B cell (primary cell): ENCODE data around the gene ZNF75A. TPM values are rescaled to one million over a fixed set of nuclear protein-coding genes. Genes with fewer than 3 reads are reported as not detected.

ENCODE experiments used
- ATAC-seq: fragments of 200-7000 bp; cut with Tn5 transposase; one replicate; pipeline ENCODE4 v1.10.0; 2021; ENCODE audit warnings: low read depth, mild to moderate bottlenecking, moderate number of reproducible peaks, moderate library complexity
- CTCF ChIA-PET: fragments of 350-600 bp; sonication (Branson Sonifier 250); formaldehyde crosslinking; loops from one replicate; lab custom pipeline; 2021; ENCODE audit warnings: antibody characterized with exemption, inconsistent platforms; lab: Charles Lee
- POLR2A ChIA-PET: fragments of 350-600 bp; sonication (Branson Sonifier 250); formaldehyde crosslinking; loops from one replicate; lab custom pipeline; 2021; ENCODE audit warnings: antibody characterized with exemption; lab: Charles Lee
- DNase-seq: peaks from one replicate; pipeline ENCODE4 v3.0.0; 2013
- H2AFZ ChIP-seq: 2 replicates; pipeline ENCODE4 v1.6.1; 2012; ENCODE audit warnings: mild to moderate bottlenecking, low read depth, low read length; ENCODE audit not compliant: insufficient read depth, poor library complexity, severe bottlenecking
- H3K27ac ChIP-seq, 2 donors: 1 replicate in 1 of 2; 2 replicates in 1 of 2; pipeline ENCODE4 v1.5.1; 2012 to 2013; ENCODE audit warnings: low read length in 2 of 2, mild to moderate bottlenecking in 2 of 2, moderate library complexity in 1 of 2
- H3K27me3 ChIP-seq, 4 experiments: fragments of 200-600 bp in 1 of 4; sonication (generic) in 1 of 4; replicated peaks in 1 of 4; 1 replicate in 2 of 4; 2 replicates in 2 of 4; pipeline versions ENCODE4 v1.6.1 to v1.7.0; 2013 to 2016; ENCODE audit warnings: low read length in 3 of 4, mild to moderate bottlenecking in 2 of 4, mixed read lengths in 1 of 4, moderate library complexity in 1 of 4; ENCODE audit not compliant: insufficient read depth in 4 of 4, control insufficient read depth in 3 of 4; ENCODE audit errors: control extremely low read depth in 1 of 4
- H3K36me3 ChIP-seq, 2 experiments: replicated peaks in 1 of 2; 1 replicate in 1 of 2; 2 replicates in 1 of 2; pipeline versions ENCODE4 v1.6.1 to v1.7.1; 2013; ENCODE audit warnings: low read length in 1 of 2; ENCODE audit not compliant: insufficient read depth in 2 of 2, control insufficient read depth in 1 of 2; ENCODE audit errors: control extremely low read depth in 1 of 2, extremely low read depth in 1 of 2
- H3K4me1 ChIP-seq, 2 donors: fragments of 200-600 bp in 1 of 2; sonication (generic) in 1 of 2; 1 replicate in 1 of 2; 2 replicates in 1 of 2; pipeline versions ENCODE4 v1.5.1 to v1.6.1; 2013 to 2017; ENCODE audit warnings: low read length in 2 of 2; ENCODE audit not compliant: control insufficient read depth in 2 of 2, insufficient read depth in 2 of 2
- H3K4me2 ChIP-seq: replicated peaks from 2 replicates; pipeline ENCODE3; 2012; ENCODE audit warnings: mild to moderate bottlenecking, low read depth, low read length; ENCODE audit not compliant: poor library complexity, severe bottlenecking
- H3K4me3 ChIP-seq, 5 experiments: fragments of 200-600 bp in 1 of 5; sonication (generic) in 1 of 5; 1 replicate in 3 of 5; 2 replicates in 2 of 5; pipeline versions ENCODE4 v1.5.1 to v1.7.0; 2011 to 2016; ENCODE audit warnings: low read length in 4 of 5, mild to moderate bottlenecking in 4 of 5, low read depth in 2 of 5, control low read depth in 1 of 5, moderate library complexity in 1 of 5; ENCODE audit not compliant: insufficient read depth in 1 of 5; ENCODE audit errors: control extremely low read depth in 1 of 5, extremely low read depth in 1 of 5
- H3K79me2 ChIP-seq: fragments of 200-600 bp; sonication (generic); one replicate; pipeline ENCODE4 v1.6.0; 2016; ENCODE audit warnings: low read length; ENCODE audit not compliant: control insufficient read depth, insufficient read depth
- H3K9ac ChIP-seq: fragments of 200-600 bp; sonication (generic); 2 replicates; pipeline ENCODE4 v1.6.1; 2017; ENCODE audit warnings: mild to moderate bottlenecking, low read length, moderate library complexity
- H3K9me3 ChIP-seq, 3 donors: one replicate each; pipeline versions ENCODE4 v1.6.1 to v1.7.1; 2013; ENCODE audit warnings: low read length in 2 of 3; ENCODE audit not compliant: control insufficient read depth in 2 of 3, insufficient read depth in 1 of 3; ENCODE audit errors: control extremely low read depth in 1 of 3
- H4K20me1 ChIP-seq: 2 replicates; pipeline ENCODE4 v1.6.0; 2012; ENCODE audit warnings: mild to moderate bottlenecking, low read length; ENCODE audit not compliant: insufficient read depth, control insufficient read depth, poor library complexity, severe bottlenecking
- H3K27ac Mint-ChIP-seq: one replicate; pipeline ENCODE4 v1.8.0; 2021; ENCODE audit warnings: mixed read lengths
- H3K27me3 Mint-ChIP-seq: one replicate; pipeline ENCODE4 v1.8.0; 2021; ENCODE audit warnings: mixed read lengths
- H3K4me1 Mint-ChIP-seq: one replicate; pipeline ENCODE4 v1.8.0; 2021; ENCODE audit warnings: mixed read lengths
- H3K4me3 Mint-ChIP-seq: one replicate; pipeline ENCODE4 v1.8.0; 2021; ENCODE audit warnings: mixed read lengths
- H3K9me3 Mint-ChIP-seq: one replicate; pipeline ENCODE4 v1.8.0; 2022; ENCODE audit warnings: mixed read lengths; ENCODE audit not compliant: insufficient read depth
- EZH2 ChIP-seq: IDR thresholded peaks from 2 replicates; pipeline ENCODE4 v1.6.1; 2012; ENCODE audit warnings: borderline replicate concordance, low read depth, mild to moderate bottlenecking, moderate library complexity, low read length; ENCODE audit not compliant: insufficient read depth, poor library complexity, severe bottlenecking
- WGBS: methylation state at CpG from one replicate; pipeline ENCODE4 v1.1.5; 2013; ENCODE audit warnings: missing lambda C conversion rate; ENCODE audit not compliant: insufficient coverage; 5-methylcytosine and 5-hydroxymethylcytosine counted together
- intact Hi-C: fragments of 100-400 bp; cut with micrococcal nuclease; formaldehyde crosslinking; loops from one replicate; pipeline ENCODE4 v1.10.0; 2022
- polyA plus RNA-seq: library from polyadenylated mRNA; depleted of rRNA; stranded (reverse); fragments of >200 nt; gene quantifications from 2 replicates; pipeline ENCODE4 v1.2.3, GENCODE V29; 2012
- total RNA-seq, 2 donors: library from RNA; stranded (reverse); fragments of 120-200 nt in 1 of 2; gene quantifications; 1 replicate in 1 of 2; 2 replicates in 1 of 2; pipeline versions ENCODE4 v1.2.3 to v1.2.4, GENCODE V29; 2013 to 2022
- TF ChIP-seq, protein P1 (sequence below): fragments of 200-600 bp; IDR thresholded peaks from one replicate; pipeline ENCODE4 v1.8.0; 2022; ENCODE audit warnings: antibody characterized with exemption, mild to moderate bottlenecking

ZNF75A gene
- total and polyA plus RNA-seq, 2 donors (not counting 1 experiment from before 2014, with no cell fraction given) = 31.4 to 111 TPM

DNA sequence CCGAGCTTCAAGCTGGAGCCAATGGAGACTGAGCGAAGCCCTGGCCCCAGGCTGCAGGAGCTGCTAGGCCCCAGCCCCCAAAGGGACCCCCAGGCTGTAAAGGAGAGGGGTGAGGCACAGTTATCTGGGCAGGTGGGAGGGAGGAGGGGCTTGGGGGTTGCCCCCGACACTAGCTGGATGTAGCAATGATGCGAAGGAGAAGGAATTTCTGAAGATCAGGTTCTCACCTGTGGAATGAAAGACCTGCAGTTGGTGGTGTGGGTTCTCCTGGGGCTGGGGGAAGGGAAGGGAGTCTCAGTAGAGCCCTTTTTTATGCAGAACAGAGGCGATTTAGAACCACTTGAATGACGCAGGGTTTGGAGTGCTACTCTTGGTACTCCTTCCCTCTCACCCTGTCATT, 20.2 kb upstream of the ZNF75A start:
- Histone ChIP-seq H3K4me1 (peaks cover 22 to 30% of the 10 kb centered on the region in 2 donors), H3K27ac (no peak overlapping the region), H2AFZ (no peak overlapping the region), H3K27me3 (no peaks in the 10 kb centered on the region), H4K20me1 (peaks cover 38% of the 10 kb centered on the region), H3K79me2 (peaks cover 62% of the 10 kb centered on the region), H3K4me3 (no peak overlapping the region), H3K4me2 (peak overlapping the region; percentile 98), H3K9me3 (peaks cover 2 to 27% (median 17%) of the 10 kb centered on the region in 3 donors), H3K36me3 (peaks cover 11 to 38% of the 10 kb centered on the region in 2 experiments), H3K9ac (no peak overlapping the region)
- Mint-ChIP-seq H3K4me1 (peaks cover 37% of the 10 kb centered on the region), H3K27me3 (no peaks in the 10 kb centered on the region), H3K4me3 (peak overlapping the region; percentile 97), H3K27ac (no peak overlapping the region), H3K9me3 (no peaks in the 10 kb centered on the region)
- intact Hi-C loops = loop anchor here (10.0 kb wide), 1 partner anchor 260 kb away; the partner anchor contains the start of genes HCFC1R1, THOC6 and TNFRSF12A
- no peak for TF ChIP-seq EZH2
- TF ChIP-seq, protein P1, sequence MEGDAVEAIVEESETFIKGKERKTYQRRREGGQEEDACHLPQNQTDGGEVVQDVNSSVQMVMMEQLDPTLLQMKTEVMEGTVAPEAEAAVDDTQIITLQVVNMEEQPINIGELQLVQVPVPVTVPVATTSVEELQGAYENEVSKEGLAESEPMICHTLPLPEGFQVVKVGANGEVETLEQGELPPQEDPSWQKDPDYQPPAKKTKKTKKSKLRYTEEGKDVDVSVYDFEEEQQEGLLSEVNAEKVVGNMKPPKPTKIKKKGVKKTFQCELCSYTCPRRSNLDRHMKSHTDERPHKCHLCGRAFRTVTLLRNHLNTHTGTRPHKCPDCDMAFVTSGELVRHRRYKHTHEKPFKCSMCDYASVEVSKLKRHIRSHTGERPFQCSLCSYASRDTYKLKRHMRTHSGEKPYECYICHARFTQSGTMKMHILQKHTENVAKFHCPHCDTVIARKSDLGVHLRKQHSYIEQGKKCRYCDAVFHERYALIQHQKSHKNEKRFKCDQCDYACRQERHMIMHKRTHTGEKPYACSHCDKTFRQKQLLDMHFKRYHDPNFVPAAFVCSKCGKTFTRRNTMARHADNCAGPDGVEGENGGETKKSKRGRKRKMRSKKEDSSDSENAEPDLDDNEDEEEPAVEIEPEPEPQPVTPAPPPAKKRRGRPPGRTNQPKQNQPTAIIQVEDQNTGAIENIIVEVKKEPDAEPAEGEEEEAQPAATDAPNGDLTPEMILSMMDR = no peak
- DNase-seq = no peak
- ChIA-PET POLR2A (interaction anchor here (1.4 kb wide), 1 partner anchor 20 kb away, joined by 5 read pairs; no protein-coding TSS in a partner anchor), CTCF (interaction anchor here (1.1 kb wide), 1 partner anchor 18 kb away, joined by 4 read pairs; no protein-coding TSS in a partner anchor)
- WGBS = 94% methylated on average over 4 of the region's 6 CpGs
- no peak for ATAC-seq

DNA sequence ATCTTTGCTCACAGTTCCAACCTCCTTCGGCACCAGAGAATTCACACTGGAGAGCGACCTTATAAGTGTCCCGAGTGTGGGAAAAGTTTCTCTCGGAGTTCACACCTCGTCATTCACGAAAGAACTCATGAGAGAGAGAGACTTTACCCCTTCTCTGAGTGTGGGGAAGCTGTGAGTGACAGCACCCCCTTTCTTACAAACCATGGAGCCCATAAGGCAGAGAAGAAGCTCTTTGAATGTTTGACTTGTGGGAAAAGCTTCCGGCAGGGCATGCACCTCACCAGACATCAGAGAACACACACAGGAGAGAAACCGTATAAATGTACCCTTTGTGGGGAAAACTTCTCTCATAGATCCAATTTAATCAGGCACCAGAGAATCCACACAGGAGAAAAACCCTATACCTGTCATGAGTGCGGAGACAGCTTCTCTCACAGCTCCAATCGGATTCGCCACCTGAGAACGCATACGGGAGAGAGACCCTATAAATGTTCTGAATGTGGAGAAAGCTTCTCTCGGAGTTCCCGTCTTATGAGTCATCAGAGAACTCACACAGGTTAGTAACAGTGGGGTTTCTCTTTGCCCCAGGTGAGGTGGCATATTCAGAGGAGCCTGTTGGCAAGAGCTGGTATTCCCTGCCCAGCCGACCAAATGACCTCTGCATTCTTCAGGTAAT, 15.2 kb upstream of the ZNF75A start:
- peaks cover 21% of the 10 kb centered on the region for H3K4me1 Mint-ChIP-seq
- no peak overlapping the region for H3K27ac Mint-ChIP-seq

More for the DNA sequence above, 15.2 kb upstream of the ZNF75A start:
- Histone ChIP-seq H3K27me3 (no peaks in the 10 kb centered on the region), H3K79me2 (peaks cover 57% of the 10 kb centered on the region), H3K27ac (no peak overlapping the region), H3K9me3 (peaks cover 5 to 50% (median 49%) of the 10 kb centered on the region in 3 donors), H3K9ac (no peak overlapping the region), H3K36me3 (peaks cover 21 to 58% of the 10 kb centered on the region in 2 experiments), H3K4me1 (peaks cover 3 to 7% of the 10 kb centered on the region in 2 donors), H3K4me2 (no peak overlapping the region), H4K20me1 (peaks cover 36% of the 10 kb centered on the region), H2AFZ (no peak overlapping the region), H3K4me3 (no peak overlapping the region)
- Mint-ChIP-seq H3K4me3 (no peak overlapping the region), H3K9me3 (peaks cover 10% of the 10 kb centered on the region), H3K27me3 (no peaks in the 10 kb centered on the region)
- WGBS = 97% methylated on average over 7 of the region's 16 CpGs
- intact Hi-C loops = loop anchor here (10.0 kb wide), 1 partner anchor 265 kb away; the partner anchor contains the start of genes HCFC1R1, THOC6 and TNFRSF12A
- ChIA-PET POLR2A (no interaction called here), CTCF (no interaction called here)
- DNase-seq (no peak), ATAC-seq (no peak)
- TF ChIP-seq EZH2 = no peak
- TF ChIP-seq, protein P1 = no peak
